GM21737 (cell line): Measurements from ENCODE around the gene ARID1B.

ENCODE experiments used
- ATAC-seq: cut with Tn5 transposase; IDR thresholded peaks from one replicate; pipeline ENCODE4 v1.9.1; 2021; ENCODE audit warnings: mild to moderate bottlenecking, moderate library complexity; ENCODE audit not compliant: unreplicated experiment

ARID1B gene

DNA sequence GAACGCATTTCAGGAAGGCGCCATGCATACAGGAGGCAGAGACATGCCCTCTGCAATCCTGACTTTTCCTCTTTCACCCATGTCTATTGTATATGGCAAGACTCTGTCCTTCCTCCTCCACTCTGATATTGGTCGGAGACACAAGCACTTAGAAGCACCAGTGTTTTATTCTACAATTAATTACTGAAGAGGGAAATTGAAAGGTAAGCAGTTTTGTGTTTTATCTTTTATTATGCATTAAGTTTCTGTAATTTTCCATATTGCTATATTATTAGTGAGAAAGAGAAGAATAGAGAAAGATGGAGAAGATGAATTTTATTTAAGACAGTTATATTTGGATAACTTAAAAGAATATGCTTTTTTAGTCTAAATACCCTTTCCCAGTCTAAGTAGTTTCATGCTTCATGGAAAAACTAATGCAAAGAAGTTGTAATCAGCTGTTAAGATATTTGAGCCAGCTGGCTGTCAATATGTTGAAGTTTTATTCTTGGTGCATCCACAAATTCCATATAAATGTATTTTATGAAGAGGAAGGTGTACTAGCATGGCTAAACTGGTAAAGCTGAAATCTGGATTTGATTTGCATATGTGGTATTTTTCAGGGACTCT is 13.6 kb downstream of the ARID1B start:
- no peak for ATAC-seq

GRCh38 chr6:156791320-156791850 is 14.2 kb downstream of the ARID1B start:
- ATAC-seq, result peak; percentile 49

DNA sequence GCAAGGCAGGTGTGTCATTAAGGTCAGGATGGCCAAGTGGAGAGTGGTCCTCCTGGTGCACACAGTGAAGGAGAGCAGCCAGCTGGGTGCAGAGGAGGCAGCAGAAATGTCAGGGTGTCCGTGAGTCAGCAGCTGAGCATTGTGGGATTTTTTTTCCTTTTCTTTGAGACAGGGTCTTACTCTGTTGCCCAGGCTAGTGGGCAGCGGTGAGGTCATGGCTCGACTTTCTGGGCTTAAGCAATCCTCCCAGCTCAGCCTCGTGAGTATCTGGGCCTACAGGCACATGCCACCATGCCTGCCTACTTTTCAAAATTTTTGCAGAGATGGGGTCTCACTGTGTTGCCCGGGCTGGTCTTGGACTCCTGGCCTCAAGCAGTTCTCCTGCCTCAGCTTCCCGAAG is 16.0 kb downstream of the ARID1B start:
- no peak for ATAC-seq

GRCh38 chr6:156794546-156795354 is 17.6 kb downstream of the ARID1B start:
- peak; percentile 52 for ATAC-seq

DNA sequence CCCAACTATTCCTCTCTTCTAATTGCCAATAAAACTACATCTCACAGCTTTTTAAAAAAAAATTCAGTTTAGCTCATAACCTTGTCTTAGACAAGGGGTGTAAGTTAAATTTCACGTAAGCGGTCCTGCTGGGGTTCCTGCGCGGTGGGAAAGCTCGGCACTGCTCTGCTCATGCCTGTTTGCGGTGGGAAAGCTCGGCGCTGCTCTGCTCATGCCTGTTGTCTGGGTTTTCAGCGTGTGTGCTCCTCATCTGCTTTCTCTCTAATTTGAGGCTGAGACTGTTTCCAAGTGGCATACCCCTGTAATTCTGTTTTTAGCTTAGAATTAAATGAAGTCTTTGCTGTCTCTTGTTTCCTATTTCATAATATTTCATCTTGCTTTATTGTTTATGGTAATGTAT is 18.6 kb downstream of the ARID1B start:
- no peak for ATAC-seq

DNA sequence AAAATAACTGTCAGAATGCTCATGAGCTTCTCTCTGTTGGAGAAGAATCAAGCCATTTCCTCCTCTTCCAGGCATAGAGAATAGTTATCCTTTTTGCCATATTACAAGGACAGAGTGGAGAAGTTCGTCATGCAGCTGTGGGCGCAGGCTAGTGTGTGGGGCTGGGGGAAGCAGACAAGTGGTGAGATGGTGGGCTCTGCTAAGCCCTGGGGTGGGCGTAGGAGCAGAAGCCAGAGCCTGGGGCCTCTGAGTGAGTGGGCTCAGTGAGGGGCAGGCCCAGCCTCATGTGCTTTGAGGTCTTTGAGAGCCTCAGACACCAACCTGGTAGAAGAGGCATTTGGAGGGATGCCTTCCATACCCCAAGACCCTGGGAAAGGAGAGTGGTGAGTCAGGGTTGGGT is 19.4 kb downstream of the ARID1B start:
- no peak for ATAC-seq

DNA sequence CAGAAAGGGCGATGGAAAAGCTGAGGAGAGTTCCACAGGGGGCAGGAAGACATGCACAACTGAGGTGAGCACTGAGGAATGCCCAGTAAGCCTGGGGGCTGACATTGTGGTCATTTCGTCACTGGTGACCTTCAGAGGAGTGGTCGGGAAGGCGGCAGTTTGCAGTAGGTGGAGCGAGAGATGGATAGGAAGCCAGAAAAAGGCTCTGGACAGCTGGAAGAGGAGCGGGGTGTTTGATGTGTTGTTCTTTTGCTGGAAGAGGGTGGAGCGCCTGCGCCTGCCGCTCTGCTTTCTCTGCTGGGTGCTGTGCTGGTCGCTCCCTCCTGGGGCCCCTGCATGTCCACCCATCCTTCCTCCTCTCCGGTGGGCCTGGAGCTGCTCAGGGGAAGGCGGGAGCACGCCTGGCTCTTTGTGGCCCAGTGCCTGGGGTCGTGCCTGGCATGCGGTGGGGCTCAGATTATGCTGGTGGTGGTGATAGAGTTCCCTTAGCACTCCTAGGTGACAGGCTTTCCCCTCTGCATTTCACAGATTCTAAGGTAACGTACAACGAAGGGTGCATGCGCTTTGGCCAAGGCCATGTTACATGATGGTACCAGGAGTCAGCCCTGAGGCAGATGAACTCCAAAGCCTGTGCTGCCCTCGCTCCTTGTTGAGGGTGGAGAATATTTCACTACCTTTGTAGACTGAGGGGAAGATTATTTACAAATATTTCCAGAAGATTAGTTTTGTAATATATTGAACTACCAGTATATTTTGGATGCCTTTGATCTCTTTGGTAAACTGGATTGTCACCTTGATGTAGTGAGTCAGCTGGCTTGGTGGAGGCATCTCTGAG is 20.9 kb downstream of the ARID1B start:
- no peak for ATAC-seq

DNA sequence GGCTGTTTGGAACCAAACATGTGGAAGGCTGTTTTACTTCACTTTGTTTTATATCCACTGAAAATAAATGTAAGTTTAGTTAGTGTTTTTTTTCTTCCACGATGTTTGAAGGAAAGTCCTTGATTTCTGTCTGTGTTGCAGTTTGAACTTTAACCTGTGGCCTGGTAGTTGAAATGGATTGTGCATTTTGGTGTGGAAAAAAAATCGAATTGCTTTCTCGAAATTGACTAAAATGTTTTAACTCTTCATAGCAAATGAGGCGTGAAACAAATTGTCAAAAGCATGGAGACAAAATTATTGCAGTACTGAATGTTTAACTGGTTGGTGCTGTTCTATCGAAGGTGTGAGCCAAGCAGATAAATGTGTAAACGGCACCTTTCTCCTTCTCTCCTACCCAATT is 24.5 kb downstream of the ARID1B start:
- ATAC-seq, result no peak

DNA sequence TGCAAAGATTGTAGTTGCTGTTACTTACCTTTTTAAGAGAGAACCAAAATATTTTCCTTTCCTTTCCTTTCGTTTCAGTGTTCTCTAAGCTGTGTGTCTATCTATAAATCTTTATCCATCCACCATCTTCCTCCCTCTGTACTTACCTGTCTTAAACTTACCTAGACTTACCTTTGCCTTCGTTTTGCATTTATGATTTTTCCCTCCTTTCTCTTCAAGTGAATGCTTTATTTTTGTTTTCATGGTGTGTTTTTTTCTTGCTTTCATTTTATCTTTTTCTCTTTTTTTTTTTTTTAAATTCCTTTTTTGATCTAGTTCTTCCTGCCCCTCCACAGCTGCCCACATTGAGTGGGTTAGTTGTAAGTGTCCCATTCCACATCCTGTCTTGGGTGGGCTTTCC is 26.2 kb downstream of the ARID1B start:
- no peak for ATAC-seq

DNA sequence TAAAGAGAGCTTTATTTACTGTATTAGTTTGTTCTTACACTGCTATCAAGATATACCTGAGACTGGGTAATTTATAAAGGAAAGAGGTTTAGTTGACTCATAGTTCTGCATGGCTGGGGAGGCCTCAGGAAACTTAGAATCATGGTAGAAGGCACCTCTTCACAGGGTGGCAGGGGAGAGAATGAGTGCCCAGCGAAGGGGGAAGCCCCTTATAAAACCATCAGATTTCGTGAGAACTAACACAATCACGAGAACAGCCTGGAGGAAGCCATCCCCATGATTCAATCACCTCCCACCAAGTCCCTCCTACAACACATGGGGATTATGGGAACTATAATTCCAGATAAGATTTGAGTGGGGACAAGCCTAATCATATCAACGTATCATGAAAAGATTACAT is 27.2 kb downstream of the ARID1B start:
- no peak for ATAC-seq

DNA sequence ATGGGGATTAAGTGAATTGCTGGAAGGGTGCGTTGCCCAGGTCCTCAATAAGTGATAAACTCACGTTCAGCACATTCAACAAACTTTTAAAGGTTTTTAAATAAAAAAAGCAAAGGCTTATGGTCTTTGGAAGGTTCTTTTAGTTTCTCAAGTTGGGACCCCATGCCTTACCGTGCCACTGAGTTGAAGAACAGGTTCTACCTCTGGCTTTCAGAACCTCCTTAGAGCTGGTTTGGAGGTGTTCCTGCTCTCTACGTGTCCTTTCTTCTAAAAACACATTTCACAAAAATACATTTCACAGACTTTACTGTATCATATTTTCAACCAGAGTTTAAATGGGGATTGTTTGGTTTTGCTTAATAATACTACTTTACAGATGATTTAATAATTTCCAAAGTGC is 29.0 kb downstream of the ARID1B start:
- no peak for ATAC-seq

GRCh38 chr6:156807028-156807427 is 29.9 kb downstream of the ARID1B start:
- no peak for ATAC-seq

- no peak for ATAC-seq
Observed at GRCh38 chr6:156807795-156808194, 30.6 kb downstream of the ARID1B start.

GRCh38 chr6:156808287-156808686 is 31.1 kb downstream of the ARID1B start:
- no peak for ATAC-seq

DNA sequence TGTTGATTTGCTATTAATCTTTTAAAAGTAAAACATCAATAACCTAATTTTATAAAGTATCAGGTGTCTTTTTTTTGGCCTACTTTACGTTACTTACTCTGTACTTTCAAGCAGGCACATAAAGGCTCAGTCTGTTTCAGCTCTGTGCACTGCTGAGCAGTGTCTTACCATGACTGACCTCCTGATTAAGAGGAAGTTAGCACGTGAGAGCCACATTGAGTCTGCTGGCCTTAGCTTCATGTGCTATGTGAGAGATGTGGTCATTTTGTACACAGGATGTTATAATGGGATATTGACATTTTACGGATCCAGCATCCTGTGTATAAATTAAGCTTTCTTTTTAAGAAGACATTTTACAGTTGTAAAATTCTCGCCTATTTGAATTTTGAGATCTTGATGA is 31.9 kb downstream of the ARID1B start:
- peak; percentile 86 for ATAC-seq

- no peak for ATAC-seq
Observed at GRCh38 chr6:156809446-156810178, 32.4 kb downstream of the ARID1B start.

DNA sequence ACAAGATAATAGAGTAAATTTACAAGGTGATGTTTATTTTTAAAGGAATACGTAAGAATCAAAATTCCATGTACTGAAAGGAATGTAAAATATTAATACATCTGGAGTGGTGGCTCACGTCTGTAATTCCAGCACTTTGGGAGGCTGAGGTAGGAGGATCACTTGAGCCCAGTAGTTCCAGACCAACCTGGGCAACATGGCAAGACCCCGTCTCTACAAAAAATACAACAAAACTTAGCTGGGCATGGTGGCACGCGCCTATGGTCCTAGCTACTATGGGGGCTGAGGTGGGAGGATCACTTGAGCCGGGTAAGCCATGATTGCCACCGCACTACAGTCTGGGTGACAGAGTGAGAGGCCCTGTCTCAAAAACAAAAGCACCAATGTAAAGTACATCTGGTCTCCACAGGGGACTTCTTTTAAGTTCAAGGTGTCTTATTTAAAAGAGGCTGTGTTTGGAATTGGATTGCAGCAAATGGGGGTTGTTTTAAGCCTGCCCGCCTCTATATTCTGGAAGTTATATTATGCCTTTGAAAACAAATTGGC is 36.9 kb downstream of the ARID1B start:
- ATAC-seq, result no peak

- no peak for ATAC-seq
Observed at GRCh38 chr6:156816505-156816904, 39.3 kb downstream of the ARID1B start.

GRCh38 chr6:156820089-156820798 is 43.1 kb downstream of the ARID1B start:
- ATAC-seq, result no peak

DNA sequence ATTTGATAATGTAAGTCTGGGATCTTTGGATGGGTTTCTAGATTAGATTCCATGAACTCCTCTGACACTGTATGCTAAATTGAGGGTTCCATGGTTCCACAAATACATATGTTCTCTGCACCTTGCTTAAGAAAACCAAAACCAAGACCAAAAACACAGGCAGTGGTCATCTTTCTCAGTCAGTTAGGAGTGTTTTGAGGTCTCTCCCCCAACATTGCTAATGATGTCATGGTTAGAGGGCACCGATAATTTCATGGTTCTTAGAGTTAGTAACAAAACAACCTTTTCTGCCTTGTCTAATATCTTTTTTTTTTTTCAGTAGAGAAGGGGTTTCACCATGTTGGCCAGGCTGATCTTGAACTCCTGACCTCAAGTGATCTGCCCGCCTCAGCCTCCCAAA is 44.5 kb downstream of the ARID1B start:
- ATAC-seq, result no peak
